NCI-H748 treated with DMSO at 0.1 percent for 48 hours (cell line): ENCODE measurements around the gene LPCAT1.
"Not testable (repeated sequence)": the region's sequence is repeated elsewhere in the genome, so short reads cannot be mapped to it uniquely, and the experiment has no call there.

Experiments
- DNase-seq: peaks from one replicate; lab custom pipeline; 2025; lab: John Stamatoyannopoulos, UW

The LPCAT1 gene

GRCh38 chr5:1480217-1480616 lies 43.5 kb downstream of the LPCAT1 start:
- no peak for DNase-seq

DNA sequence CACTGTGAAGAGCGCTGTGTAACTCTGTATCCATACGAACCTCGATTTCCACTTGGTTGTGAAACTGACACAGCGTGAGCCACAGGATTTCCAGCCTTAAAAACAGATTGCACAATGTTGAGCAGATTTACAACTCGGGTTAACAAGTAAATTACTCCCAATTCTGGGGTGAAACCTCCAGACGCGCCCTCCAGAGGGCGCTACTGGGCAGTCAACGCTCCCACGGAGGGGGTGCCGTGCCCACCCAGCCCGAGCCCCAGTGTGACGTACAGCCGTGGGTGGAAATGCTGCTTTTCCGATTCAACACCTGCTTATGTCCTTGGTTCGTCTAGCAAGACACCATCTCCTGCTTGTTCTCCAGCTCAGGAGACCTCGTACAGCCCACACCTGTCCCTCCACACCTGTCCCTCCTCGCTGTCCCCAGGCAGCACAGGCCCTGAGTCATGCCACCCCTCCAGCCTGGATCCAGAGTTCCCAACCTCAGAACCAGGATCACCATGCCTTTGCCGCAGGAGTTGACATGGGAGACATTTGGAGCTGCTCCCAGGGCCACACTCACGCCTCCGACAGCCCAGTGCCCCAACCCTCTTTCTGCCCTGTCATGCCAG lies 44.1 kb downstream of the LPCAT1 start:
- DNase-seq, result no peak

DNA sequence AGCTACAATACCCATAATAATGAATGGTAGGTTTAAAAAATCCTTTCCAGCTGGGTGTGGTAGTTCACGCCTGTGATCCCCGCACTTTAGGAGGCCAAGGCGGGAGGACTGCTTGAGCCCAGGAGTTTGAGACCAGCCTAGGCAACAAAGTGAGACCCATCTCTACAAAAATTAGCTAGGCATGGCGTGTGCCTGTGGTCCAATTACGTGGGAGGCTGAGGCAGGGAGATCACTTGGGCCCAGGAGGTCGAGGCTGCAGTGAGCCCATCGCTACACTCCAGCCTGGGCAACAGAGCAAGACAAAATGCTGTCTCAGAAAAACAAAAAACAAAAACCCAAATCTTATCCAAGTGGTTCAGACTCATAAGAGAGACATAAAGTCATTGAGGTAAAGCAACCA lies 44.7 kb downstream of the LPCAT1 start:
- DNase-seq, result no peak

- no peak for DNase-seq
Measured at GRCh38 chr5:1478271-1479035, 45.3 kb downstream of the LPCAT1 start.

GRCh38 chr5:1477341-1477740 lies 46.4 kb downstream of the LPCAT1 start:
- DNase-seq, result no peak

DNA sequence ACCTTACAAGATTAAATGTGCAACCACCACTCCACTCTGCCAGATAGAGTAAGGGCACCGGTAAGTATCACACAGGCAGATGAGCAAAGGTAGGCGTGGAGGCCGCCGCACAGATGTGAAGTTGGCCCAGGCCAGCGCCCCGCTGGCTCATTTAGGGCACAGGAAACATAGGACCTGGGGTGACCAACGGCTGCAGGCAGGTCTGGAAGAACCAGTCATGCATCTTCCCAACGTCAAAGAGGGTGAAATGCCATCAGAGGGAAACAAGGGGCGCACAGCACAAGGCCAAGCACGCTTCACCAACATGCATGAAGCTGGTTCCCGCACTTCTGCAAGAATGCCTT lies 46.8 kb downstream of the LPCAT1 start:
- DNase-seq, result no peak

DNA sequence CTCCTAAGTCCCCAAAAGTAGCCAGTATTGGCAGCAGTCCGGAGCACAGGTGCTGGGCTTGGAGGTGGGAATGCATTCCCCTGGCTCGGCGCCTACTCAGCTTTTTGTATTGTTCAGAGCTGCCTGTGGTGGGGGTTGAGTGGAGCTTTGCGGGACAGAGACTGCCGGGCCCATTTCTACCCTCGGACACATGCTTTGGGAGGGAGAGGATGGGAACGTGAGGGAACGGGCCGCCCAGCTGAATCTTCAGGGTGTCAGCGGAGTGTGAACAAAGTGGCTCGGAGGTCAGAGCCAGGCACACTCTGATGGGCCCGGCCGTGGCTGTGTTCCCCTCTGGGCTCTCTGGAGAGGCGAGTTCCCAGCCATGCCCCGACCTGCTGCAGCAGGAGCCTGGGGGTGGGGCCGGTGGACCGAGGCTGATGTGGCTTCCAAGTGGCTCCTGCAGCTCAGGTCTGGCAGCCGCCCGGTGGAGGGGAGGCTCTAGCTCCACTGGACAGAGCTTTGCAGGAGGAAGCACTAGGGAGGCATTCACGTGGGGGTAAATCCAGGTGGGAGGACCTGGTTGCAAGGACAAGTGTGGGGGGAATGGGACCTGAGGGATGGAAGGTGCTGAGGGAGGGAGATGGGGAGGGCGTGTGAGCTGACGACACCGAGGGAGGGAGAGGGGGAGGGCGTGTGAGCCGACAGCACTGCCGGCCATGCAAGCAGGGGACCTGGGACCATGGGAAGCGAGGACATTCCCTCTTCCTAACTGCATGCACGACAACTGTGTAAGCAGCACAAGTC lies 47.4 kb downstream of the LPCAT1 start:
- no peak for DNase-seq

DNA sequence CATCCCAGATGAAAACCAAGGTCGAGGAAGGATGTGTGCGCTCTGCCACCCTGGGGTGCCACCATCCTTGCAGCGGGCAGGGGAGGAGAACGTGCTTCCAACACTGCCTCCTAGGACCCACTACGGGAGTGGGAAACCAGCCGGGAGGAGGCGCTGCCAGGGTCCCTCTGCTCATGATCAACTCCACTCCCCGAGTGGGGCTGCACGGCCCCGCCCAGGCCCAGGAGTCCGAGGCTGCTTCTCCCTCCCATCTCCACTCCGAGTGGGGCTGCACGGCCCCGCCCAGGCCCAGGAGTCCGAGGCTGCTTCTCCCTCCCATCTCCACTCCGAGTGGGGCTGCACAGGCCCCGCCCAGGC lies 48.2 kb downstream of the LPCAT1 start:
- not testable (repeated sequence) for DNase-seq

DNA sequence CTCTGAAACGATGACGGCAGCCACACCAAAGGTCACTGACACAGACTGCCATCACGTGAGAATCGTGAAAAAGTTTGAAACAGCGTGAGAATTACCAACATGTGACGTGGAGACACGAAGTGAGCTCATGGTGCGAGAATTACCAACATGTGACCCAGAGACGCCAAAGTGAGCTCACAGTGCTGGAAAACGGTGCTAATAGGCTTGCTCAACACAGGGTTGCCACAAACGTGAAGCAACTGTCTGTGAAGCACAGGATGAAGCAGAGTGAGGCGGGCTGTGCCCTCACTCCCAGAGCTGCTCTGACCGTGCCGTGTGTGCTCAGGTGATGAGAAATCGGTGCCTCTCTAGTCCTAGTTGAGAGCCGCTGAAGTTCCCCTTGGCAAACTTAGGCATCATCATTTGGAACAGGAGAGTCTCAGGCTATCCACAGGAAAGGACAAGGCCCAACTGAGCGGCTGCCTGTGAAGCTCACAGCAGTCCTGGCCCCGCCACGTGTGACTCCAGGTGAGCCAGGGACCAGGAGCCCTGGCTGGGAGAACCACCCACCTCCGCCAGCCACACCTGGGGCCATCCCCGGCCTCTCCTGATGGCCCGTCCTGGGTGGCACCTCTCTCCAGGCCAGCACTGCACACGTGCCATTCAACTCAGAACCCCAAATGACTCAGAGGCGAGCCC lies 48.8 kb downstream of the LPCAT1 start:
- no peak for DNase-seq

GRCh38 chr5:1474183-1474839 lies 49.4 kb downstream of the LPCAT1 start:
- DNase-seq, result no peak

DNA sequence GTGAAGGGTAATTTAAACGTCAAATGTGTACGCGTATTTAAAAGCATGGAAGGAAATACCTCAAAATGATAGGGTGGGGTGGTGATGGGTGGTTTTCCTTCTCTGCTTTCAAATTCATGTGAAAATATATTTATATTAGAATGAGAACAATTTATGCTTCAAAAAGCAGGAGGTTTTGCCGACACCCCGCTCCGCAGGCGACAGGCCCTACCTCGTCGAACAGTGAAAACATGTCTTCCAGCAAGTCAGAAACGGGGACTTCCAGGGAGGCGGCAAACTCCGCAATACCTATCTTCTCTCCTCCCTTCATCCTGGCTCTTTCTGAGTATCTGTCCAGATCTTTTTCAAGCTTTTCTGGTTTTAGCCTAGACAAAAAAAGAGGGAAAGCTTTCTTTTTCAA lies 50.0 kb downstream of the LPCAT1 start:
- DNase-seq, result no peak

DNA sequence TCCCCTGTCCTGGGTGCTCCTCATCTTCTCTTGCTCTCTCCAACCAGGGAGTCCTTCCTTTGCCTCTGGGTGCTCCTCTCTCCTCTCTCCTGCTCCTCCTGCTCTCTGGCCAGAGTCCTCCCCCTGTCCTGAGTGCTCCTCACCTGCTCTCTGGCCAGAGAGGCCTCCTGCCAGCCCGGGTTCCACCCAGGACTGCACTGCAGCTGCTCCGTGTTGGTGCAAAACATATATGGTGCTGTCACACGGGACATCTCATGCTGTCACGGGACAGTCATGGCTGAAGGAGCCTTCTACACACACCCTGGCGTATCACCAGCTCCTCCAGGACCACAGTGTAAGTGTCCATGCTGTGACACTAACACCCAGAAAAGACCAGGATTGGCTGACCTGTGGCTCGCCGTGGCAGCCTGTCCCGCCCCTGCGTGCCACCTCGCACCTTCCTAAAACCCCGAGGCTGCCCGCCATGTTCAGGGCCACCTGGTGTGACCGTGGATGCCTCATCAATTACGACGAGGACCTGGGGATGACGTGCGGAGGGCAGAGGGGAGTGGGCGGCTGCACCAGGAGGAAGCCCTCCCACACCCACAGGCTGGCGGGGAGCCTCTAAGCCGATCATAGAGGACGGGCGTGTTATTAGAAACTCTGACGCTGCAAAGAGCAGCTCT lies 50.7 kb downstream of the LPCAT1 start:
- no peak for DNase-seq

- DNase-seq, result no peak
Measured at GRCh38 chr5:1471997-1472963, 51.5 kb downstream of the LPCAT1 start.

- no peak for DNase-seq
Measured at GRCh38 chr5:1471240-1471853, 52.4 kb downstream of the LPCAT1 start.

- no peak for DNase-seq
Measured at GRCh38 chr5:1470762-1471211, 53.0 kb downstream of the LPCAT1 start.

- DNase-seq, result no peak
Measured at GRCh38 chr5:1468629-1469527, 54.9 kb downstream of the LPCAT1 start.

DNA sequence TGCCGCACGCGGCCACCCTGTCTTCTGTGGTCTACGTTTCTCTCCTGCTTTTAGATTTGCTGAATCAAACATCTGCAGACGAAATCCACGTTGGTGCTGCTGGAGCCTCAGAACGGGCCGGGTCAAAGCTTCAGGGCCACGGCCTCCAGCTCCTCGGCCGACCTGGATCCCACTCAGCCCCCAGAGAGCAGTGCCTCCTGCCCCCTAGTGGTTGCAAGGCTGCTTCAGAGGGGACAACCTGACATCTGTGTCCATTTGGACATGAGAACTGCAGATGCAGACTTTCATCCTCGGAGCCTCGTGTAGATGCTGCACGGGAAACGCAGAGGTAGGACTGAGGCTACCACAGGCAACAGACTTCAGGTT lies 55.5 kb downstream of the LPCAT1 start:
- DNase-seq, result no peak

GRCh38 chr5:1467341-1468246 lies 56.2 kb downstream of the LPCAT1 start:
- no peak for DNase-seq
